MCF 10A (cell line): ENCODE results near the gene CNTN2. TPM values are rescaled to one million over a fixed set of nuclear protein-coding genes. Genes with fewer than 3 reads are reported as not detected.
A peak's percentile ranks its signal among the peaks of the same experiment; 100 is the strongest.

Source experiments
- BruUV-seq: library from RNA; stranded (reverse); fragments of 400-500 nt; replicated peaks from 2 replicates; lab custom pipeline; 2021; lab: Mats Ljungman, UMichigan
- CTCF ChIA-PET: fragments of 300-600 bp; sonication (Branson Sonifier 250); formaldehyde crosslinking; extraction: SDS; loops from one replicate; lab custom pipeline; 2021; ENCODE audit warnings: antibody characterized with exemption, inconsistent platforms; lab: Yijun Ruan, JAX
- POLR2A ChIA-PET: fragments of 300-600, 350-650 bp; sonication (Branson Sonifier 250); formaldehyde crosslinking; extraction: SDS; loops from one replicate; lab custom pipeline; 2020; ENCODE audit warnings: antibody characterized with exemption, inconsistent platforms; lab: Yijun Ruan, JAX
- DNase-seq: peaks from one replicate; pipeline ENCODE4 v3.0.0-alpha.2; 2018; ENCODE audit not compliant: unreplicated experiment
- H3K27ac Mint-ChIP-seq: one replicate; pipeline ENCODE4 v1.8.0; 2022; ENCODE audit warnings: mild to moderate bottlenecking, low read depth, mixed read lengths; ENCODE audit not compliant: unreplicated experiment
- H3K27me3 Mint-ChIP-seq: one replicate; pipeline ENCODE4 v1.8.0; 2022; ENCODE audit warnings: mixed read lengths; ENCODE audit not compliant: insufficient read depth, unreplicated experiment
- H3K36me3 Mint-ChIP-seq: one replicate; pipeline ENCODE4 v1.8.0; 2022; ENCODE audit warnings: mild to moderate bottlenecking, moderate library complexity, mixed read lengths; ENCODE audit not compliant: insufficient read depth, unreplicated experiment
- H3K4me1 Mint-ChIP-seq: one replicate; pipeline ENCODE4 v1.8.0; 2022; ENCODE audit warnings: mixed read lengths; ENCODE audit not compliant: insufficient read depth, unreplicated experiment
- H3K4me3 Mint-ChIP-seq: one replicate; pipeline ENCODE4 v1.8.0; 2022; ENCODE audit warnings: mild to moderate bottlenecking, moderate library complexity, mixed read lengths; ENCODE audit not compliant: unreplicated experiment
- H3K9me3 Mint-ChIP-seq: one replicate; pipeline ENCODE4 v1.8.0; 2022; ENCODE audit warnings: mixed read lengths; ENCODE audit not compliant: unreplicated experiment
- intact Hi-C: fragments of 100-400 bp; cut with micrococcal nuclease; formaldehyde crosslinking; loops from 2 replicates; pipeline ENCODE4 v1.14.1; 2022
- total RNA-seq: library from RNA; stranded (reverse); gene quantifications from 2 replicates; pipeline ENCODE4 v1.2.3, GENCODE V29; 2022
- TF ChIP-seq, protein P1 (sequence below): fragments of 200-600 bp; IDR thresholded peaks from one replicate; pipeline ENCODE4 v1.8.0; 2022; ENCODE audit warnings: antibody characterized with exemption, mild to moderate bottlenecking; ENCODE audit not compliant: unreplicated experiment

CNTN2 gene
- total RNA-seq, 1 experiment from 2014 or later: 0.05 TPM

DNA sequence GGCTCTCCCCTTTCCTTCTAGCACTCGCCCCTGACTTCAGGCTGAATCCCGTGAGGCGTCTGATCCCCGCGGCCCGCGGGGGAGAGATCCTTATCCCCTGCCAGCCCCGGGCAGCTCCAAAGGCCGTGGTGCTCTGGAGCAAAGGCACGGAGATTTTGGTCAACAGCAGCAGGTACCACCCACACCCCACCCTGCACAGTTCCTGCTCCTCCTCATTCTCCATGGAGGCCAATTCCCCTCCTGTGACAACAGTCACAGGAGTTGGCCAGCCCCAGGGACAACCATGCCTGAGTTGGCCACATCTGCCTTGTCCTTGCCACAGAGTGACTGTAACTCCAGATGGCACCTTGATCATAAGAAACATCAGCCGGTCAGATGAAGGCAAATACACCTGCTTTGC, 21.3 kb downstream of the CNTN2 start:
- intact Hi-C loops: no loop called here
- Mint-ChIP-seq H3K36me3 (no peaks in the 10 kb centered on the region), H3K27ac (no peak overlapping the region), H3K9me3 (no peaks in the 10 kb centered on the region), H3K4me1 (peaks cover 5% of the 10 kb centered on the region), H3K27me3 (peaks cover under 1% of the 10 kb centered on the region), H3K4me3 (no peak overlapping the region)
- TF ChIP-seq, protein P1, sequence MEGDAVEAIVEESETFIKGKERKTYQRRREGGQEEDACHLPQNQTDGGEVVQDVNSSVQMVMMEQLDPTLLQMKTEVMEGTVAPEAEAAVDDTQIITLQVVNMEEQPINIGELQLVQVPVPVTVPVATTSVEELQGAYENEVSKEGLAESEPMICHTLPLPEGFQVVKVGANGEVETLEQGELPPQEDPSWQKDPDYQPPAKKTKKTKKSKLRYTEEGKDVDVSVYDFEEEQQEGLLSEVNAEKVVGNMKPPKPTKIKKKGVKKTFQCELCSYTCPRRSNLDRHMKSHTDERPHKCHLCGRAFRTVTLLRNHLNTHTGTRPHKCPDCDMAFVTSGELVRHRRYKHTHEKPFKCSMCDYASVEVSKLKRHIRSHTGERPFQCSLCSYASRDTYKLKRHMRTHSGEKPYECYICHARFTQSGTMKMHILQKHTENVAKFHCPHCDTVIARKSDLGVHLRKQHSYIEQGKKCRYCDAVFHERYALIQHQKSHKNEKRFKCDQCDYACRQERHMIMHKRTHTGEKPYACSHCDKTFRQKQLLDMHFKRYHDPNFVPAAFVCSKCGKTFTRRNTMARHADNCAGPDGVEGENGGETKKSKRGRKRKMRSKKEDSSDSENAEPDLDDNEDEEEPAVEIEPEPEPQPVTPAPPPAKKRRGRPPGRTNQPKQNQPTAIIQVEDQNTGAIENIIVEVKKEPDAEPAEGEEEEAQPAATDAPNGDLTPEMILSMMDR: no peak
- no peak for DNase-seq
- CTCF ChIA-PET: interaction anchor here (0.8 to 6.6 kb wide), 6 partner anchors 11 to 90 kb away, joined by 3 to 331 read pairs (median 146); partner anchors contain the start of gene TMEM81
- POLR2A ChIA-PET: interaction anchor here (2.9 kb wide), 1 partner anchor 57 kb away, joined by 15 read pairs; the partner anchor contains the start of gene RBBP5
- no TSS peak for BruUV-seq

DNA sequence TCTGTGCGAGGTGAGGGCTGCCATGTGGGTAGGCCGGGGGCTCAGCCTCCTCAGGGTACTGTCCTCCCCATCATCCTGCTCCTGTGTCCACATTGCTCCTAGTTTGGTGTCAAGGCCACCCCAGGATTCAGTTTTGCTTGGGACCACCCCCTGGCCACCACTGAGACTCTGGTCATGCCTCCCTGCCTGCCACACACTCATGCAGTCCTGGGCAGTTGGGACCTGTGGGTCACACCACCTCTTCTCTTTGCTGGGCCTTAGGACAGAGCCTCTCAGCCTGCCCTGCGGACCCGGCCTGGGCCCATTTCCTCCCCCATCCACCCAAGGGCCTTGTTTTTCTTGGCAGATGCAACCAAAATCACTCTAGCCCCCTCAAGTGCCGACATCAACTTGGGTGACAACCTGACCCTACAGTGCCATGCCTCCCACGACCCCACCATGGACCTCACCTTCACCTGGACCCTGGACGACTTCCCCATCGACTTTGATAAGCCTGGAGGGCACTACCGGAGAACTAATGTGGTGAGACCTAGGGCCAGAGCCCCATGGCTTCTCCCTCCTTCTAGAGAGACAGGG, 21.8 kb downstream of the CNTN2 start:
- Mint-ChIP-seq H3K9me3 (no peaks in the 10 kb centered on the region), H3K27me3 (no peaks in the 10 kb centered on the region), H3K36me3 (no peaks in the 10 kb centered on the region), H3K4me1 (peaks cover 5% of the 10 kb centered on the region), H3K27ac (no peak overlapping the region), H3K4me3 (no peak overlapping the region)
- no TSS peak for BruUV-seq
- POLR2A ChIA-PET: no interaction called here
- no peak for DNase-seq
- intact Hi-C loops: no loop called here
- TF ChIP-seq, protein P1: no peak
- CTCF ChIA-PET: interaction anchor here (0.6 to 6.1 kb wide), 7 partner anchors 11 to 198 kb away, joined by 3 to 182 read pairs (median 8); partner anchors contain the start of gene TMEM81

DNA sequence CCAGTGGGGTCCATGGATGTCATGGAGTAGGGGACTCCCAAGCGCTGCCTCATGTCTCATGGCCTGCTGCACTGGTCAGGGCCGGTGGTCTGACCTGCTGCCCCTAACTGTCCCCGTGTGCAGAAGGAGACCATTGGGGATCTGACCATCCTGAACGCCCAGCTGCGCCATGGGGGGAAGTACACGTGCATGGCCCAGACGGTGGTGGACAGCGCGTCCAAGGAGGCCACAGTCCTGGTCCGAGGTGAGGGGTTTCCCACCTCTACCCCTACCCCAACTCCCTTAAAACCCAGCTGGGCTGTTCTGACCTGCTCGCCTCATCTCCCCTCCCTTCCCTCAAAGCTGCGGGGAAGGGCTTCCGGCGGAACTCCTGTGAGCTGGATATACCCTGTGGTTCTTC, 22.7 kb downstream of the CNTN2 start:
- Mint-ChIP-seq H3K4me1 (peaks cover 5% of the 10 kb centered on the region), H3K9me3 (no peaks in the 10 kb centered on the region), H3K36me3 (no peaks in the 10 kb centered on the region), H3K27me3 (no peaks in the 10 kb centered on the region), H3K4me3 (no peak overlapping the region), H3K27ac (no peak overlapping the region)
- TF ChIP-seq, protein P1: no peak
- POLR2A ChIA-PET: interaction anchor here (0.6 to 1.0 kb wide), 2 partner anchors 14 to 153 kb away, joined by 3 read pairs; no protein-coding TSS in a partner anchor
- intact Hi-C loops: no loop called here
- CTCF ChIA-PET: interaction anchor here (0.5 to 2.2 kb wide), 16 partner anchors 8 to 1462 kb away, joined by 3 to 11 read pairs (median 4); no protein-coding TSS in a partner anchor
- no peak for DNase-seq
- no TSS peak for BruUV-seq

DNA sequence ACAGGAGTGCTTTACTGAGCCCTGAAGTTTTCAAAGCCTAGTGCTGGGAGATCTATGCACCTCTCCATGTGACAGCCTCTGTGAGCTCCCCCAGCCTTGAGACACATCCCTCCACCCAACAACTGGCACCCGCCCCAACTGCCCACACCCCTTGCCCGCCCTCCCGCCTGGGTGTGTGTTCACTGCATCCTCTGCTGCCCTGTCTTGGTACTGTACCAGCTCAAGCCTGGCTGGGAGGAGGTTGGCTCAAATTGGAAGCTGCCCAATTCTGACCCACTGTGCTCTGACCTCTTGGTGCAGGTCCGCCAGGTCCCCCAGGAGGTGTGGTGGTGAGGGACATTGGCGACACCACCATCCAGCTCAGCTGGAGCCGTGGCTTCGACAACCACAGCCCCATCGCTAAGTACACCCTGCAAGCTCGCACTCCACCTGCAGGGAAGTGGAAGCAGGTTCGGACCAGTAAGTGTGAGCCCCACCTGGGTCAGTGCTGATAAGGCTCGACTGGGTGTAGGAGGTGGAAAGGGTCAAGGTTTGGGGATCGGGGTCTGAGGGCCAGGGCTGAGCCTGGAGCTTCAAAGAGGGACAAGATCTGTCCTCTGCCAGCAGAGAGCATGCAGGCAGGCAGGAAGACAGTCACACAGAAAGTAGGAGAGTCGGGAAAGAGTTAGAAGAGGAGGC, 23.3 kb downstream of the CNTN2 start:
- peak; percentile 49 for DNase-seq
- Mint-ChIP-seq H3K4me3 (no peak overlapping the region), H3K9me3 (no peaks in the 10 kb centered on the region), H3K27me3 (no peaks in the 10 kb centered on the region), H3K4me1 (peaks cover 5% of the 10 kb centered on the region), H3K36me3 (no peaks in the 10 kb centered on the region), H3K27ac (no peak overlapping the region)
- ChIA-PET CTCF (interaction anchor here (0.6 to 2.2 kb wide), 16 partner anchors 8 to 1463 kb away, joined by 3 to 11 read pairs (median 4); no protein-coding TSS in a partner anchor), POLR2A (interaction anchor here (0.6 to 1.0 kb wide), 2 partner anchors 13 to 154 kb away, joined by 3 read pairs; no protein-coding TSS in a partner anchor)
- intact Hi-C loops: no loop called here
- BruUV-seq: no TSS peak
- TF ChIP-seq, protein P1: peak; percentile 46
